SJSA1 (cell line): Measurements from ENCODE around the gene ACTN1. TPM values are rescaled to one million over a fixed set of nuclear protein-coding genes. Genes with fewer than 3 reads are reported as not detected.
A peak's percentile ranks its signal among the peaks of the same experiment; 100 is the strongest.
"Not testable (repeated sequence)": the region's sequence is repeated elsewhere in the genome, so short reads cannot be mapped to it uniquely, and the experiment has no call there.

Source experiments
- DNase-seq, 2 experiments: peaks; one replicate each; pipeline ENCODE4 v3.0.0-alpha.2; 2015 to 2020; ENCODE audit warnings: low spot score in 2 of 2, low read depth in 1 of 2
- H3K27ac ChIP-seq: fragments of 250-450 bp; sonication (Bioruptor Pico); 2 replicates; pipeline ENCODE4 v1.5.1; 2020; ENCODE audit warnings: mild to moderate bottlenecking, moderate library complexity
- H3K27me3 ChIP-seq: fragments of 250-450 bp; sonication (Bioruptor Pico); replicated peaks from 2 replicates; pipeline ENCODE4 v1.5.1; 2020; ENCODE audit warnings: mild to moderate bottlenecking, moderate library complexity
- H3K36me3 ChIP-seq: fragments of 250-450 bp; sonication (Bioruptor Pico); 2 replicates; pipeline ENCODE4 v1.5.1; 2020; ENCODE audit warnings: mild to moderate bottlenecking
- H3K4me1 ChIP-seq: fragments of 250-450 bp; sonication (Bioruptor Pico); replicated peaks from 2 replicates; pipeline ENCODE4 v1.6.1; 2021; ENCODE audit warnings: mild to moderate bottlenecking
- H3K4me3 ChIP-seq: fragments of 250-450 bp; sonication (Bioruptor Pico); 2 replicates; pipeline ENCODE4 v1.5.1; 2020; ENCODE audit warnings: mild to moderate bottlenecking
- H3K9me3 ChIP-seq: fragments of 250-450 bp; sonication (Bioruptor Pico); replicated peaks from 2 replicates; pipeline ENCODE4 v1.5.1; 2020; ENCODE audit warnings: mild to moderate bottlenecking
- total RNA-seq: library from RNA; depleted of rRNA; stranded (reverse); fragments of >200 nt; shearing (Covaris generic); gene quantifications from 2 replicates; pipeline ENCODE4 v1.2.3, GENCODE V29; 2014; rRNA removed

Gene ACTN1
- total RNA-seq = 262 and 370 TPM in 2 replicates

DNA sequence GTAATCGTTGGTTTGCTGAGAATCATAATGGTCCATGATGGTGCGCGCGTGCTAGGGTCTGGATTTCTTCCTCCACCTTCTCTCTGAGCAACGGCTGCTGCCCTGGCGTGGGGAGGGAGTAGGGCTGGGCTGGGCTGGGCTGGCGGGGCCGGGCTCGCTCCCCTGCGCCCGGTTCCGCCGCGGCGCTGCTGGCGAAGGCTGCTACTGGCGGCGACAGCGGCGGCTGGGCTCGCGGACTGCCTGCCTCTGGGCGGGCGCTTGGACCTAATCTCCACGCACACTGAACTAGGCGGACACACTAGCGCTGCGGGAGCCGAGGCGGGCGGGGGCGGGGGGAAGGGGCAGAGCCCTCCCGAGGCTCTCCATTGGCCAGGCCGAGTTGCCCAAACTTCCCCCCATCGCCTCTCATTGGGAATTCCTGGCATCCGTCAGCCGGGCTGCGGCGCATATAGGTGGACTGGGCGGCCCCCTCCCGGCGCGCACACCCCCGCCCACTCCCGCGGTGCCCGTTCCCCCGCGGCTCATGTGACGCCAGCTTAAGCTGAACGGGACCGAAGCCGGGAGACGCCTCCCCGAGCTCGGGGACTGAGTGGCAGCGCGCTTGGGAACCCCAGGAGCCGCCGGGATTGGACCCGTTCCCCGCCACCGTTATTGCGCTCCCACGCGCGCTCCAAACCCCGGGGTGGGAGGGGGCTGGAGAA, at the start of gene ACTN1:
Gene ACTN1 (minus strand): TSS at position 282 of the 701 bp plus-strand sequence. CDS start 246 bp downstream, at position 36.
- peak; percentile 95 to 96 for DNase-seq
- H3K27me3 ChIP-seq = no peaks in the 10 kb centered on the region
- H3K36me3 ChIP-seq = peaks cover 43% of the 10 kb centered on the region
- peak within 1 kb of the TSS; percentile 92 for H3K27ac ChIP-seq
- no peaks in the 10 kb centered on the region for H3K9me3 ChIP-seq
- peak within 1 kb of the TSS; percentile 94 for H3K4me3 ChIP-seq
- peaks cover 65% of the 10 kb centered on the region for H3K4me1 ChIP-seq

DNA sequence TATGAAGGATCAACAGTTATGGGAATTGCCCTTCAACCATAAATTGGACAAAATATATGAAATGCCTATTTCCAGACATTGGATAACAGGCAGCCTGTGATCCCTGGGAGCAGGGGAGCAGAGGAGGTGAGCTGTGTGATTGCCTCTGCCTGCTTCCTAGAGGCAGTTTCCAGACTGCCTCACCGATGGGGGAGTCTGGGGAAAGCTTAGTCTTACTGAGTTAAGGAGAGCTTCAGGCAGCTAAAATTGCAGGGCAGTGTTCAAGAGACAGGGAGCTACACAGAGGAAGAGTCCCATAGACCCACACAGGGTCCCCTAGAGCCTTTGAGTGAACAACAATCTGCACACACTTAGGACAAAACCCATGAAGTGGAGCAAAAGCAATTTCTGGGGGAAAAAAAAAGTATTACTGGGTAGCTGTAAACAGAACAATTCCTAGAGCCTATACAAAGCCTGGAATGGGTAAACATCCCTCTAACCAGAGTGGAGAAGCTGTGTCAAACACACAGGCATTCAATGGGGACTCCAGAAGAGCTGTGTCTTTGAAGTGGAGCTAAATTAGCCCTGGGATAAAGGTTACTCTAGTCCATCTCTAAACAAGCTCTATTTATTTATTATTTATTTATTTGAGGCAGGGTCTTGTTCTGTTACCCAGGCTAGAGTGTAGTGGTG, 48.3 kb upstream of the ACTN1 start:
- no peak for DNase-seq
- H3K36me3 ChIP-seq = no peaks in the 10 kb centered on the region
- H3K9me3 ChIP-seq = no peaks in the 10 kb centered on the region
- peaks cover 6% of the 10 kb centered on the region; the same call in 1 of the 2 replicates for H3K4me1 ChIP-seq
- H3K4me3 ChIP-seq = no peak overlapping the region
- H3K27me3 ChIP-seq = no peaks in the 10 kb centered on the region
- no peak overlapping the region for H3K27ac ChIP-seq

DNA sequence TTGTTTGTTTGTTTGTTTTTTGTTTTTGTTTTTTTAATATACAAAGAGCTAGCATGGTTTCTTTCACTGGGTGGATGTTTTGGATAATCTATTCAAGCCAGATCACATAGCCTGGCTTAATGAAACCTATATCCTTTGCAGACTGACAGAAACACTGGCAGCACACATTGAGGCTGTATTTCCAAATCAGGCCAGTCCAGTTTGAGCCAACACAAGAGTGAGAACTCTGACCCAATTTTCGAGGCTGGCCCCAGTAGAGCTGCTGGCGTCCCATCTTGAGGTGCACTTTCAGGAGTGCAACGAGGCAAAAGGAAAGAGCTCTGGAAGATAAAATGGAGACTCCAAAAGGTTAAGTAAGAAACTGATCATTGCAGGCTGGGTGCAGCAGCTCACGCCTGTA, 43.9 kb upstream of the ACTN1 start:
- DNase-seq = no peak
- H3K27me3 ChIP-seq = no peaks in the 10 kb centered on the region
- H3K4me3 ChIP-seq = no peak overlapping the region
- H3K27ac ChIP-seq = no peak overlapping the region
- peaks cover 6% of the 10 kb centered on the region; the same call in 1 of the 2 replicates for H3K4me1 ChIP-seq
- no peaks in the 10 kb centered on the region for H3K36me3 ChIP-seq
- H3K9me3 ChIP-seq = no peaks in the 10 kb centered on the region

GRCh38 chr14:69022093-69022492, 43.0 kb upstream of the ACTN1 start:
- not testable (repeated sequence) for H3K4me1 ChIP-seq, H3K36me3 ChIP-seq, H3K9me3 ChIP-seq, H3K4me3 ChIP-seq, H3K27me3 ChIP-seq, DNase-seq, H3K27ac ChIP-seq

DNA sequence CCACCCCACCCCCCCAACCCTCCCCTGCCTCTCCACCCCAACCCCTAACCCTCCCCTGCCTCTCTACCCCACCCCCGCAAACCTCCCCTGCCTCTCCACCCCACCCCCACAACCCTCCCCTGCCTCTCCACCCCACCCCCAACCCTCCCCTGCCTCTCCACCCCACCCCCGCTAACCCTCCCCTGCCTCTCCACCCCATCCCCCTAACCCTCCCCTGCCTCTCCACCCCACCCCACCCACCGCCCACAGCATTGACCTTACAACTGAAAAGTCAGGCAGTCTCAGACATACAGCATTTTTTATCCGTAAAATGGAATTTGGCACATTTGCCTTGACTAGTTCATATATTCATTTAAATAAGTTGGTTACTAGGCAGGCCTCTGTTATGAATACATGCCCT, 38.6 kb upstream of the ACTN1 start:
- no peak overlapping the region for H3K4me3 ChIP-seq
- H3K9me3 ChIP-seq = no peaks in the 10 kb centered on the region
- no peak overlapping the region for H3K27ac ChIP-seq
- H3K36me3 ChIP-seq = no peaks in the 10 kb centered on the region
- no peaks in the 10 kb centered on the region for H3K27me3 ChIP-seq
- DNase-seq = no peak
- H3K4me1 ChIP-seq = peaks cover 7% of the 10 kb centered on the region

DNA sequence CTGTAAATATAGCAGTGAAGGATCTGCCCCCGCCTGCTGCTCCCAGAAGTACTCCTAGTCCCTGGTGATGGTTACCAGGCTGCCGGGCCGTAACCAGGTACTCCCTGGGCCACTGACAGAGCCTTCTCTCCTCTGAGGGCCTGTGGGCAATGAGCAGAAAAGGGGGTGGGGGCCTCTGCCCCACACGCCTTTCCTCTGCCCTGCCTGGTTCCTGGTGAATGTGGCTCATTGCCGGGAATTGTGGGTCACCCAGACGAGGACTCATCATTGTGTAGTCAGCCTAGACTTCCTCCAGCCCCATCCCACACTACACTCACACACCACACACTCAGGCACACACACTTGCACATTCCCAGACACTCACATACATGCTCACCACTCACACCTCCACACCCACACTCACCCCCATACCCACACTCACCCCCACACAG, 35.7 kb upstream of the ACTN1 start:
- Histone ChIP-seq H3K9me3 (no peaks in the 10 kb centered on the region), H3K4me3 (no peak overlapping the region), H3K27me3 (no peaks in the 10 kb centered on the region), H3K36me3 (no peaks in the 10 kb centered on the region), H3K4me1 (peaks cover 12% of the 10 kb centered on the region), H3K27ac (no peak overlapping the region)
- no peak for DNase-seq

DNA sequence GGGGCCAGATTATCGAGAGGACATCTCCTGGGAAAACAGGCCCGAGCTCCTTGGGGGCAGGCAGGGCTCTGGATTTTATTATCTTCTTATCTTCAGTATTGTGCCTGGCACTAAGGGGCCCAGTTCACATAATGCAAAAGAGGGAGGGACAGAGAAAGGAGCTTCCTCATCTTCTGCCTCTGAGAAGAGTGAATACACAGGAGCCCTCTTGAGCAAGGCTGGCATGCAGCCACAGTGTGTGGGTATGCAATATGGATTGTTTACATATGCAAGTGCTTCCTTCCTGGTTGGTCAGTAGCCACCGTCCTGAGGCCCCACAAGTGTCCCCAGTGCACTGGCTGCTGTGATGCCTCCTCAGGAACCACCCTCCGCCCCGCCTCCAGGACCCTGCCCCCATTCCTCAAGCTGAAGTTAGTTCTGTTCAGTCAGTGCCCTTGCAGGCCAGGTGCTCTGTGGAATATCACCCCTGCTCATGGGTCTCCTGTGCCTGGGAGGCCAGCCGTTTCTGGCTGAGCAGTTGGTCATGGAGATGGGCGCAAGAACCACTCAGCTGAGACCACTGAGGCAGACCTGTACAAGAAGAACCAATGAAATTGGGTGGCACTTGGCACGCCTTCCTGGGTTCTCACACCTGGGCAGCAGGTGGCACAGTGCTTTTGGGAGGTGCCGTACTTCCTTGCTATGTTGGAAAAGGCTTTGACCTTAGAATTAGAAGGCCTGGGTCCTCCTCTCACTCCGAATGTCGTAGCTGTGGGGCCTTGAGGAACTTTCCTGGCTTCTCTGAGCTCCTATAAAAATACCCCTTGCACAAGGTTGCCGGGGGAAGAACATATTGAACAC, 35.1 kb upstream of the ACTN1 start:
- no peaks in the 10 kb centered on the region for H3K27me3 ChIP-seq
- no peak overlapping the region for H3K4me3 ChIP-seq
- no peak for DNase-seq
- no peaks in the 10 kb centered on the region for H3K36me3 ChIP-seq
- H3K27ac ChIP-seq = no peak overlapping the region
- no peaks in the 10 kb centered on the region for H3K9me3 ChIP-seq
- peaks cover 12% of the 10 kb centered on the region for H3K4me1 ChIP-seq

DNA sequence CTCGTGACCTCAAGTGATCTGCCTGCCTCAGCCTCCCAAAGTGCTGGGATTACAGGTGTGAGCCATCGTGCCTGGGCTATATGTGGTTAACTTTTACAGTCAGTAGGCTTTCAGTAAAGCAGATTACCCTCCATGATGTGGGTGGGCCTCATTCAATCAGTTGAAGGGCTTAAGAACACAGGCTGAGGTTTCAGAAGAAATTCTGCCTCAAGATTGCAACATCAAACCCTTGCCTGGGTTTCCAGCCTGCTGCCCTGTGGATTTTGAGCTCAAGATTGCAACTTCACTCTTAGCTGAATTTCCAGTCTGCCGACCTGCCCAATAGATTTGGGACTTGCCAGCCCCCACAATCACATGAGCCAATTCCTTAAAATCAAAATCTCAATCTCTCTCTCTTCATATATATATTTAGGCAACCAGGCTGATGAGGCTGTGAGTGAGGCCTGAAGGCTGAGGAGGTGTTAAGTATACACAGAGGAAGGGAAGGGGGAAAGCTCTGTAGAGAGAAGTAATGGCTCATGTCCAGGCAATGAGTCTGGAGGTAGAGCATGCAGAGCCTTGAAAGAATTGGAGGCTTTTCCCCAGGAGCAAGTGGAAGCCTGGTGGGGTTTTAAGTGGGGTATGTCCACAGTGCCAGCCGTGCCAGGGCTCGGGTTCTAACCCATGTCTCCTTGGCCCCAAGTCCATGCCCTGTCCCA, 33.3 kb upstream of the ACTN1 start:
- DNase-seq = no peak
- H3K27ac ChIP-seq = no peak overlapping the region

DNA sequence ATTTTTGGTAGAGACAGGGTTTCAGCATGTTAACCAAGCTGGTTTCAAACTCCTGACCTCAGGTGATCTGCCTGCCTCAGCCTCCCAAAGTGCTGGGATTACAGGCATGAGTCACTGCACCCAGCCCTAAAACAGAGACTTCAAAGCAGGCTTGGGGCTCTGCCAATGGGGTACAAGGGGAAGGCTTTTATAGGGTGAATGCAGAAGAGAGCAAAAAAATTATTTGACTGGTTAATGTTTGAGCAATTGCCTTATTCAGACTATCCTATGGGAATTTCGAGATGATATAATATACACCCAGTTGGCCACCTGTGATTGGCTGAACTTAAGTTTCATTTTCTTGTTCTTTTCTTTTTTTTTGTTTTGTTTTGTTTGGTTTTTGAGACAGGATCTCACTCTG, 31.5 kb upstream of the ACTN1 start:
- H3K27me3 ChIP-seq = no peaks in the 10 kb centered on the region
- no peak overlapping the region for H3K4me3 ChIP-seq
- H3K9me3 ChIP-seq = no peaks in the 10 kb centered on the region
- no peaks in the 10 kb centered on the region for H3K36me3 ChIP-seq
- no peak for DNase-seq
- H3K27ac ChIP-seq = no peak overlapping the region
- peaks cover 28% of the 10 kb centered on the region for H3K4me1 ChIP-seq

More for the DNA sequence above, 33.3 kb upstream of the ACTN1 start:
- Histone ChIP-seq H3K4me1 (peaks cover 19% of the 10 kb centered on the region), H3K27me3 (no peaks in the 10 kb centered on the region), H3K4me3 (no peak overlapping the region), H3K9me3 (no peaks in the 10 kb centered on the region), H3K36me3 (no peaks in the 10 kb centered on the region)

- peak in 1 of 2 experiments; percentile 56 for DNase-seq
- Histone ChIP-seq H3K4me1 (peaks cover 34% of the 10 kb centered on the region), H3K27me3 (no peaks in the 10 kb centered on the region), H3K27ac (peak overlapping the region; percentile 8), H3K9me3 (no peaks in the 10 kb centered on the region), H3K4me3 (no peak overlapping the region), H3K36me3 (no peaks in the 10 kb centered on the region)
These were observed 29.4 kb upstream of the ACTN1 start for GRCh38 chr14:69008421-69008884.

GRCh38 chr14:69006346-69006745, 27.2 kb upstream of the ACTN1 start:
- Histone ChIP-seq H3K27me3 (no peaks in the 10 kb centered on the region), H3K27ac (no peak overlapping the region), H3K4me3 (no peak overlapping the region), H3K36me3 (no peaks in the 10 kb centered on the region), H3K9me3 (no peaks in the 10 kb centered on the region), H3K4me1 (peaks cover 34% of the 10 kb centered on the region)
- DNase-seq = no peak

DNA sequence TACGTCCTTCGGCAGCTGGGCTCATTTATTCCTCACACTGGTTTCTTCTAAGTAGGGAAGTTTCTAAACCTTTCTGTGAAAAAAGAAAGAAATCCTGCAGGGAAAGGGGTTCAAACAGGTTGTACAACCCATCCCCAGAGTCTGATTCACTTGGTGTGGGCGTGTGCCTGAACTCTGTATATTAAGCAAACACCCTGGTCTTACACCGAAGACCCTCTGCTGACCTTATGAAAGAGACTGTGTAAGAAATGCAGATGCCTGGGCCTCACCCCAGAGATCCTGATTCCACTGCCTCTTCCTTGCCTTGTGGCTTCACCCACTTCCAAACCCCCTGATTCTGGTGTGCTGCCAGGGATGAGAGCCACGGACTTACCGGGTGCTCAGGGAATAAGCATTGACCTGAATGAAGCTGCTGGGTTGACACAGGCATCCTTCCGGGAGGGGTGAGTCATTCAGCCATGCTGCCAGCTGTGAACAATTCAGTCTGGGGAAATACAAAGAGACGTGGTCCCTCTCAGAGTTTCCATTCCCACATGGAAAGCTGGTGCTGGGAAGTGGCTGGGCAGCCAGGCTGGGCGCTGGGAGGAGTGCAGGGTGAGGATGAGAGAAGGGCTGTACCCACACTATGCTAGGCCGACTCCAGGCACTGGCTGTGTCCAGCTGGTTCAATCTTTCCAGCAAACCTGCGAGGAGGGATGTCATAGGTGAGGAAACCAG, 26.5 kb upstream of the ACTN1 start:
- DNase-seq = peak; percentile 79 to 88
- no peaks in the 10 kb centered on the region for H3K27me3 ChIP-seq
- peaks cover 33% of the 10 kb centered on the region for H3K4me1 ChIP-seq
- H3K27ac ChIP-seq = no peak overlapping the region
- H3K4me3 ChIP-seq = no peak overlapping the region
- no peaks in the 10 kb centered on the region for H3K36me3 ChIP-seq
- H3K9me3 ChIP-seq = no peaks in the 10 kb centered on the region
